Keratinocyte (primary cell): ENCODE results near the gene CREB5. TPM values are rescaled to one million over a fixed set of nuclear protein-coding genes. Genes with fewer than 3 reads are reported as not detected.

Experiments used
- DNase-seq: peaks from one replicate; pipeline ENCODE4 v3.0.0-alpha.2; 2011; ENCODE audit warnings: low read depth, missing footprints, low spot score
- FAIRE-seq: peaks from 2 replicates; lab custom pipeline; 2011; peaks lifted over from hg19 to GRCh38; lab: Jason Lieb, UNC
- H2AFZ ChIP-seq: 2 replicates; pipeline ENCODE4 v1.6.0; 2012; ENCODE audit warnings: low read length, control low read depth, inconsistent platforms; ENCODE audit not compliant: control insufficient read depth
- H3K27ac ChIP-seq: 2 replicates; pipeline ENCODE4 v1.5.1; 2011; ENCODE audit warnings: low read length; ENCODE audit not compliant: control insufficient read depth, insufficient read depth
- H3K27me3 ChIP-seq: 3 replicates; pipeline ENCODE4 v1.6.0; 2011; ENCODE audit warnings: low read length; ENCODE audit not compliant: control insufficient read depth, insufficient read depth; ENCODE audit errors: extremely low read depth
- H3K36me3 ChIP-seq, 2 experiments: 2 replicates in 1 of 2; 3 replicates in 1 of 2; pipeline ENCODE4 v1.5.1; 2011; ENCODE audit warnings: low read length in 2 of 2, mild to moderate bottlenecking in 1 of 2; ENCODE audit not compliant: control insufficient read depth in 2 of 2, insufficient read depth in 2 of 2; ENCODE audit errors: extremely low read depth in 1 of 2
- H3K4me1 ChIP-seq: 3 replicates; pipeline ENCODE4 v1.5.1; 2011; ENCODE audit warnings: low read length; ENCODE audit not compliant: control insufficient read depth, insufficient read depth; ENCODE audit errors: extremely low read depth
- H3K4me2 ChIP-seq: 3 replicates; pipeline ENCODE4 v1.6.0; 2011; ENCODE audit warnings: low read depth, low read length; ENCODE audit not compliant: control insufficient read depth, insufficient read depth; ENCODE audit errors: extremely low read depth
- H3K4me3 ChIP-seq, 3 experiments: fragments of 200-600 bp in 1 of 3; sonication (generic) in 1 of 3; 2 replicates in 2 of 3; 3 replicates in 1 of 3; pipeline ENCODE4 v1.5.1; 2011 to 2016; ENCODE audit warnings: low read length in 3 of 3, mild to moderate bottlenecking in 3 of 3, control low read depth in 2 of 3, inconsistent platforms in 1 of 3, low read depth in 1 of 3, mixed read lengths in 1 of 3, mixed run types in 1 of 3, moderate library complexity in 1 of 3; ENCODE audit not compliant: control insufficient read depth in 2 of 3, insufficient read depth in 2 of 3; ENCODE audit errors: extremely low read depth in 1 of 3
- H3K79me2 ChIP-seq: 2 replicates; pipeline ENCODE4 v1.6.0; 2012; ENCODE audit warnings: low read length; ENCODE audit not compliant: control insufficient read depth, insufficient read depth
- H3K9ac ChIP-seq: 3 replicates; pipeline ENCODE4 v1.6.0; 2011; ENCODE audit warnings: low read length; ENCODE audit not compliant: control insufficient read depth, insufficient read depth; ENCODE audit errors: extremely low read depth
- H3K9me1 ChIP-seq: 3 replicates; pipeline ENCODE4 v1.6.0; 2011; ENCODE audit warnings: low read length; ENCODE audit not compliant: control insufficient read depth, insufficient read depth; ENCODE audit errors: extremely low read depth
- H3K9me3 ChIP-seq: 2 replicates; pipeline ENCODE4 v1.5.1; 2012; ENCODE audit warnings: low read depth, low read length; ENCODE audit not compliant: control insufficient read depth
- H4K20me1 ChIP-seq: 3 replicates; pipeline ENCODE4 v1.6.0; 2011; ENCODE audit warnings: low read length; ENCODE audit not compliant: control insufficient read depth, insufficient read depth; ENCODE audit errors: extremely low read depth
- CTCF ChIP-seq, 3 experiments: IDR thresholded peaks in 1 of 3; conservative IDR thresholded peaks in 1 of 3; optimal IDR thresholded peaks in 1 of 3; 2 replicates in 2 of 3; 3 replicates in 1 of 3; pipeline versions ENCODE3 to v1.5.1; 2011; ENCODE audit warnings: low read length in 3 of 3, mild to moderate bottlenecking in 3 of 3, moderate library complexity in 2 of 3, control low read depth in 1 of 3, inconsistent platforms in 1 of 3; ENCODE audit not compliant: insufficient read depth in 2 of 3; ENCODE audit errors: extremely low read depth in 1 of 3
- EZH2 ChIP-seq: IDR thresholded peaks from one replicate; pipeline ENCODE4 v1.6.1; 2012; ENCODE audit warnings: inconsistent platforms, mild to moderate bottlenecking, low read length, moderate library complexity
- dilution Hi-C: fragments of 300-500 bp; cut with MboI; formaldehyde crosslinking; loops from one replicate; pipeline ENCODE4 v1.7.0; 2020; ENCODE audit warnings: low sequenced_read_pairs; ENCODE audit not compliant: extremely low pct_ligation_motif_present
- polyA plus RNA-seq, 5 experiments: library from polyadenylated mRNA; depleted of rRNA in 3 of 5; stranded (reverse) in 3 of 5; stranded (forward) in 1 of 5; unstranded in 1 of 5; fragments of >200 nt; gene quantifications; 1 replicate in 1 of 5; 2 replicates in 3 of 5; 3 replicates in 1 of 5; pipeline versions ENCODE4 v1.2.1 to v1.2.3, GENCODE V29; 2011 to 2012; ENCODE audit warnings: missing spikeins in 2 of 5, low read depth in 1 of 5, low replicate concordance in 1 of 5

CREB5 gene
- polyA plus RNA-seq, 1 donor (not counting 4 experiments of a cell fraction or from before 2014, with no cell fraction given): 7.9 TPM

GRCh38 chr7:28483112-28483511 is 70.8 kb downstream of the CREB5 start:
- no peak overlapping the region for H3K4me2 ChIP-seq
- DNase-seq: no peak
- no peaks in the 10 kb centered on the region for H4K20me1 ChIP-seq
- no peaks in the 10 kb centered on the region for H3K27me3 ChIP-seq
- peaks cover 8% of the 10 kb centered on the region for H3K4me1 ChIP-seq
- no peak overlapping the region for H3K4me3 ChIP-seq
- H3K9ac ChIP-seq: no peak overlapping the region
- no peak overlapping the region for H2AFZ ChIP-seq
- H3K79me2 ChIP-seq: no peaks in the 10 kb centered on the region
- TF ChIP-seq CTCF (optimal IDR thresholded peaks at IDR 0.05 in 1 of 3, IDR thresholded peaks at IDR 0.05 in 1 of 3, conservative IDR thresholded peaks at IDR 0.05 in 1 of 3; ENCODE audit: extremely low read depth in 1 of 3, insufficient read depth in 2 of 3, low read length in 3 of 3) (no peak), EZH2 (no peak)
- no peaks in the 10 kb centered on the region for H3K9me3 ChIP-seq
- dilution Hi-C loops: no loop called here
- no peak for FAIRE-seq
- no peak overlapping the region for H3K27ac ChIP-seq
- H3K9me1 ChIP-seq: no peaks in the 10 kb centered on the region
- no peaks in the 10 kb centered on the region for H3K36me3 ChIP-seq

- no peak for TF ChIP-seq CTCF (optimal IDR thresholded peaks at IDR 0.05 in 1 of 3, IDR thresholded peaks at IDR 0.05 in 1 of 3, conservative IDR thresholded peaks at IDR 0.05 in 1 of 3; ENCODE audit: extremely low read depth in 1 of 3, insufficient read depth in 2 of 3, low read length in 3 of 3)
- TF ChIP-seq EZH2: no peak
- H3K9me1 ChIP-seq: no peaks in the 10 kb centered on the region
- no peaks in the 10 kb centered on the region for H3K36me3 ChIP-seq
- no peak overlapping the region for H3K9ac ChIP-seq
- H3K27ac ChIP-seq: no peak overlapping the region
- H3K4me3 ChIP-seq: no peak overlapping the region
- no peaks in the 10 kb centered on the region for H3K27me3 ChIP-seq
- no peaks in the 10 kb centered on the region for H4K20me1 ChIP-seq
- H3K9me3 ChIP-seq: no peaks in the 10 kb centered on the region
- dilution Hi-C loops: no loop called here
- H3K4me2 ChIP-seq: no peak overlapping the region
- peaks cover 14% of the 10 kb centered on the region for H3K4me1 ChIP-seq
- DNase-seq: no peak
- FAIRE-seq: no peak
- no peaks in the 10 kb centered on the region for H3K79me2 ChIP-seq
- no peak overlapping the region for H2AFZ ChIP-seq
These were observed 71.7 kb downstream of the CREB5 start for GRCh38 chr7:28483908-28484605.
